Stimulated activated memory B cell treated with anti-CD40 and anti-IgM and Interleukin-4, amounts not matched to agents 10 μg/mL and 1 μg/mL and 100 μg/mL, for 72 hours (primary cell): Measurements from ENCODE around the gene SLC22A15.

Experiments used
- ATAC-seq: fragments of 150-1000 bp; cut with Tn5 transposase; 2 replicates; pipeline ENCODE4 v1.10.0; 2021
- H3K27ac Mint-ChIP-seq: one replicate; pipeline ENCODE4 v1.8.0; 2022; ENCODE audit warnings: mild to moderate bottlenecking, mixed read lengths
- H3K27me3 Mint-ChIP-seq: one replicate; pipeline ENCODE4 v1.8.0; 2022; ENCODE audit warnings: mixed read lengths
- H3K36me3 Mint-ChIP-seq: one replicate; pipeline ENCODE4 v1.8.0; 2022; ENCODE audit warnings: mixed read lengths
- H3K4me1 Mint-ChIP-seq: one replicate; pipeline ENCODE4 v1.8.0; 2022; ENCODE audit warnings: mixed read lengths
- H3K4me3 Mint-ChIP-seq: one replicate; pipeline ENCODE4 v1.8.0; 2022; ENCODE audit warnings: mild to moderate bottlenecking, moderate library complexity, mixed read lengths
- H3K9me3 Mint-ChIP-seq: one replicate; pipeline ENCODE4 v1.8.0; 2022; ENCODE audit warnings: mixed read lengths

SLC22A15 gene

GRCh38 chr1:116002781-116003420 is 26.6 kb downstream of the SLC22A15 start:
- Mint-ChIP-seq H3K4me1 (peaks cover 49% of the 10 kb centered on the region), H3K4me3 (no peak overlapping the region), H3K27me3 (no peaks in the 10 kb centered on the region), H3K36me3 (peaks cover 62% of the 10 kb centered on the region), H3K9me3 (peaks cover 11% of the 10 kb centered on the region), H3K27ac (no peak overlapping the region)
- no peak for ATAC-seq

- no peak for ATAC-seq
- peaks cover 51% of the 10 kb centered on the region for H3K4me1 Mint-ChIP-seq
- H3K36me3 Mint-ChIP-seq, result peaks cover 54% of the 10 kb centered on the region
These were observed 27.5 kb downstream of the SLC22A15 start for GRCh38 chr1:116003823-116004222.

GRCh38 chr1:116006486-116006964 is 30.2 kb downstream of the SLC22A15 start:
- peak; percentile 57 for ATAC-seq
- Mint-ChIP-seq H3K27me3 (no peaks in the 10 kb centered on the region), H3K9me3 (peaks cover 3% of the 10 kb centered on the region), H3K36me3 (peaks cover 37% of the 10 kb centered on the region), H3K4me3 (peak overlapping the region; percentile 64), H3K27ac (peak overlapping the region; percentile 68), H3K4me1 (peaks cover 46% of the 10 kb centered on the region)

More at GRCh38 chr1:116003823-116004222, 27.5 kb downstream of the SLC22A15 start:
- Mint-ChIP-seq H3K27ac (no peak overlapping the region), H3K9me3 (peaks cover 3% of the 10 kb centered on the region), H3K27me3 (no peaks in the 10 kb centered on the region), H3K4me3 (no peak overlapping the region)

GRCh38 chr1:116008656-116009390 is 32.5 kb downstream of the SLC22A15 start:
- Mint-ChIP-seq H3K4me1 (peaks cover 28% of the 10 kb centered on the region), H3K27ac (no peak overlapping the region), H3K36me3 (peaks cover 25% of the 10 kb centered on the region), H3K9me3 (no peaks in the 10 kb centered on the region), H3K4me3 (no peak overlapping the region), H3K27me3 (no peaks in the 10 kb centered on the region)
- ATAC-seq, result no peak

- peaks cover 26% of the 10 kb centered on the region for H3K36me3 Mint-ChIP-seq
- no peak overlapping the region for H3K4me3 Mint-ChIP-seq
- no peaks in the 10 kb centered on the region for H3K9me3 Mint-ChIP-seq
- no peaks in the 10 kb centered on the region for H3K27me3 Mint-ChIP-seq
- no peak for ATAC-seq
- H3K27ac Mint-ChIP-seq, result no peak overlapping the region
- H3K4me1 Mint-ChIP-seq, result peaks cover 4% of the 10 kb centered on the region
These were observed 36.4 kb downstream of the SLC22A15 start for GRCh38 chr1:116012716-116013115.

GRCh38 chr1:116015679-116016078 is 39.4 kb downstream of the SLC22A15 start:
- Mint-ChIP-seq H3K27ac (no peak overlapping the region), H3K4me3 (no peak overlapping the region), H3K9me3 (no peaks in the 10 kb centered on the region), H3K4me1 (no peaks in the 10 kb centered on the region), H3K27me3 (no peaks in the 10 kb centered on the region), H3K36me3 (peaks cover 26% of the 10 kb centered on the region)
- no peak for ATAC-seq

- Mint-ChIP-seq H3K4me3 (no peak overlapping the region), H3K4me1 (no peaks in the 10 kb centered on the region), H3K36me3 (peaks cover 28% of the 10 kb centered on the region), H3K9me3 (no peaks in the 10 kb centered on the region), H3K27me3 (no peaks in the 10 kb centered on the region), H3K27ac (no peak overlapping the region)
- no peak for ATAC-seq
These were observed 41.7 kb downstream of the SLC22A15 start for GRCh38 chr1:116018007-116018406.

GRCh38 chr1:116019653-116020253 is 43.4 kb downstream of the SLC22A15 start:
- Mint-ChIP-seq H3K27ac (no peak overlapping the region), H3K36me3 (peaks cover 33% of the 10 kb centered on the region), H3K27me3 (no peaks in the 10 kb centered on the region), H3K9me3 (no peaks in the 10 kb centered on the region), H3K4me3 (no peak overlapping the region), H3K4me1 (no peaks in the 10 kb centered on the region)
- no peak for ATAC-seq

- H3K27me3 Mint-ChIP-seq, result no peaks in the 10 kb centered on the region
These were observed 44.5 kb downstream of the SLC22A15 start for GRCh38 chr1:116020668-116021272.

GRCh38 chr1:116024626-116025025 is 48.3 kb downstream of the SLC22A15 start:
- H3K27me3 Mint-ChIP-seq, result no peaks in the 10 kb centered on the region
- no peak overlapping the region for H3K27ac Mint-ChIP-seq
- no peak overlapping the region for H3K4me3 Mint-ChIP-seq
- peaks cover 50% of the 10 kb centered on the region for H3K36me3 Mint-ChIP-seq
- H3K4me1 Mint-ChIP-seq, result no peaks in the 10 kb centered on the region
- H3K9me3 Mint-ChIP-seq, result no peaks in the 10 kb centered on the region
- no peak for ATAC-seq

More at GRCh38 chr1:116020668-116021272, 44.5 kb downstream of the SLC22A15 start:
- H3K27ac Mint-ChIP-seq, result no peak overlapping the region
- no peaks in the 10 kb centered on the region for H3K4me1 Mint-ChIP-seq
- no peak overlapping the region for H3K4me3 Mint-ChIP-seq
- peaks cover 40% of the 10 kb centered on the region for H3K36me3 Mint-ChIP-seq
- H3K9me3 Mint-ChIP-seq, result no peaks in the 10 kb centered on the region
- ATAC-seq, result peak; percentile 68

GRCh38 chr1:116026631-116027030 is 50.3 kb downstream of the SLC22A15 start:
- Mint-ChIP-seq H3K27ac (no peak overlapping the region), H3K4me3 (no peak overlapping the region), H3K27me3 (no peaks in the 10 kb centered on the region), H3K4me1 (no peaks in the 10 kb centered on the region), H3K36me3 (peaks cover 52% of the 10 kb centered on the region), H3K9me3 (no peaks in the 10 kb centered on the region)
- no peak for ATAC-seq

GRCh38 chr1:116031302-116031835 is 55.1 kb downstream of the SLC22A15 start:
- ATAC-seq, result no peak
- Mint-ChIP-seq H3K4me3 (no peak overlapping the region), H3K36me3 (peaks cover 63% of the 10 kb centered on the region), H3K9me3 (no peaks in the 10 kb centered on the region), H3K27me3 (no peaks in the 10 kb centered on the region), H3K27ac (no peak overlapping the region), H3K4me1 (no peaks in the 10 kb centered on the region)

- Mint-ChIP-seq H3K27me3 (no peaks in the 10 kb centered on the region), H3K4me3 (no peak overlapping the region), H3K9me3 (no peaks in the 10 kb centered on the region), H3K36me3 (peaks cover 65% of the 10 kb centered on the region), H3K4me1 (no peaks in the 10 kb centered on the region), H3K27ac (no peak overlapping the region)
- no peak for ATAC-seq
These were observed 57.0 kb downstream of the SLC22A15 start for GRCh38 chr1:116033322-116033721.

GRCh38 chr1:116036255-116036654 is 59.9 kb downstream of the SLC22A15 start:
- H3K9me3 Mint-ChIP-seq, result no peaks in the 10 kb centered on the region
- H3K36me3 Mint-ChIP-seq, result peaks cover 68% of the 10 kb centered on the region

GRCh38 chr1:116038679-116039078 is 62.4 kb downstream of the SLC22A15 start:
- H3K27me3 Mint-ChIP-seq, result no peaks in the 10 kb centered on the region
- H3K36me3 Mint-ChIP-seq, result peaks cover 71% of the 10 kb centered on the region
- H3K4me1 Mint-ChIP-seq, result no peaks in the 10 kb centered on the region
- no peaks in the 10 kb centered on the region for H3K9me3 Mint-ChIP-seq
- no peak overlapping the region for H3K4me3 Mint-ChIP-seq
- no peak overlapping the region for H3K27ac Mint-ChIP-seq
- ATAC-seq, result no peak

More at GRCh38 chr1:116036255-116036654, 59.9 kb downstream of the SLC22A15 start:
- H3K27ac Mint-ChIP-seq, result no peak overlapping the region
- no peak for ATAC-seq
- H3K27me3 Mint-ChIP-seq, result no peaks in the 10 kb centered on the region
- H3K4me1 Mint-ChIP-seq, result no peaks in the 10 kb centered on the region
- H3K4me3 Mint-ChIP-seq, result no peak overlapping the region
